GM21717 (cell line): ENCODE data around the gene AKR1D1.
"Not testable (repeated sequence)": the region's sequence is repeated elsewhere in the genome, so short reads cannot be mapped to it uniquely, and the experiment has no call there.

Source experiments
- ATAC-seq: cut with Tn5 transposase; IDR thresholded peaks from one replicate; pipeline ENCODE4 v1.9.1; 2021; ENCODE audit warnings: mild to moderate bottlenecking, moderate library complexity; ENCODE audit not compliant: unreplicated experiment

AKR1D1 gene, protein sequence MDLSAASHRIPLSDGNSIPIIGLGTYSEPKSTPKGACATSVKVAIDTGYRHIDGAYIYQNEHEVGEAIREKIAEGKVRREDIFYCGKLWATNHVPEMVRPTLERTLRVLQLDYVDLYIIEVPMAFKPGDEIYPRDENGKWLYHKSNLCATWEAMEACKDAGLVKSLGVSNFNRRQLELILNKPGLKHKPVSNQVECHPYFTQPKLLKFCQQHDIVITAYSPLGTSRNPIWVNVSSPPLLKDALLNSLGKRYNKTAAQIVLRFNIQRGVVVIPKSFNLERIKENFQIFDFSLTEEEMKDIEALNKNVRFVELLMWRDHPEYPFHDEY

DNA sequence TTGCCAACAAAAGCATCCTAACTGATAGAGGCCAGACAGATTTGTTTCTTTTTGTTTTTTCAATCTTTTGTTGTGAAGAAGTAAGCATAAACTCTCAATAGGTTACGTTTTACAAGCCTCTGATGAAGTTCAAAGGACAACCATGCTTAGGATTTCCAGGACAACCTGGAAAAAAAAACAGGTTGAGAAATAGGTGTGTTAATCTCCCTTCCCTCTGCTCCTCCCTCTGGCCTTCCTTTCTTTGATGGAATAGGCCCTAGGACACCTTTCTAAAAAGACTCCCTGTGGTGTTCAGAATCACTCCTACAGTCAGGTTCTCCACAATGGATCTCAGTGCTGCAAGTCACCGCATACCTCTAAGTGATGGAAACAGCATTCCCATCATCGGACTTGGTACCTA lies at the start of gene AKR1D1:
Gene AKR1D1, plus strand, starts transcription at position 264 of the 400 bp plus-strand sequence. Its CDS starts 60 bp downstream, at position 324.
- ATAC-seq: no peak

DNA sequence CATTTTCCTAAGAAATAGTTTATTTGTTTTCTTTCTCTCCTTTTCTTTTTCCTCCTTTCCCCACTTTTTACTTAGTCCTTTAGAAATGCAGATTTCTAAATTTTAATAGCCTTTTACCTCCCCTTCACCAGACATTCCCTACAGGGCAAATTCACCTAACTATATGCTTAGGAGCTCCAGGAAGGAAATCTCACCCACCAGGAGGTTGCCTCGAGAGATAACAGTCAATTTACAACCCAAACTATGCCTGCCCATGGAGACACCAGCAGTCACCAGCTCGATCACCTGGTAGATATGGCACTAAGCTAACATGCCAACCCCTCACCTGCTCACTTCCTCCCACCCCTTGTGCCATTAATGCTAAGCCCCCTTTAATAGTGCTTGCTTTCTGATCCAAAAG lies 49.2 kb upstream of the AKR1D1 start:
- ATAC-seq: no peak

DNA sequence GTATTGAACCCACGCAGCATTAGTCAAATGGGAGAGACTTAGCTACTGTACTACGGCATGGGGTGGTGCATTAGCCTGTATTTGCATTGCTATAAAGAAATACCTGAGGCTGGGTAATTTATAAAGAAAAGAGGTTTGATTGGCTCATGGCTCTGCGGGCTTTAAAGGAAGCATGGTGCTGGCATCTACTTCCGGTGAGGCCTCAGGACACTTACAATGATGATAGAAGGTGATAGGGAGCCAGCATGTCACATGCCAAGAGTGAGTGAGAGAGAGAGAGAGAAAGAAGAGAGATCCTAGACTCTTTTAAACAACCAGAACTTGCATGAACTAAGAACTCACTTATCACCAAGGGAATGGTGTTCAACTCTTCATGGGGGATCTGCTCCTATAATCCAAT lies 47.1 kb upstream of the AKR1D1 start:
- ATAC-seq: no peak

DNA sequence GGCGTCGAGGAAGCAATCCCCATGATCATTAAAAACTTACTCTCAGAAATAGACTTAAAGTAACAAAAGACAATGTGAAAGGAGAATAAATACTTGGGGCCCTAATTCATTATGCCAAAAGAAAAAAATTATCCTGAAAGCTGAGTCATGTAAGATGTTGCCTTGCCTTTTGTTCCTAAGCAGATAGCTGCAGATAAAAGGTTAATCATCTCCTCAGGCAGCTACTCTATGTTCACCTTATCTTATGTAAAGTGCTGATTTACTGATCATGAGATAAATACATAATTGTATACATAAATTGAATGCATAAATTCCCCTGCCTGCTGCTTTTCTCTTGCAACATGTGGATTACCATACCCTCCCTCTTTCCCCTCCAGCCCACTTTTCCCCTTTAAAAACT lies 46.3 kb upstream of the AKR1D1 start:
- no peak for ATAC-seq

DNA sequence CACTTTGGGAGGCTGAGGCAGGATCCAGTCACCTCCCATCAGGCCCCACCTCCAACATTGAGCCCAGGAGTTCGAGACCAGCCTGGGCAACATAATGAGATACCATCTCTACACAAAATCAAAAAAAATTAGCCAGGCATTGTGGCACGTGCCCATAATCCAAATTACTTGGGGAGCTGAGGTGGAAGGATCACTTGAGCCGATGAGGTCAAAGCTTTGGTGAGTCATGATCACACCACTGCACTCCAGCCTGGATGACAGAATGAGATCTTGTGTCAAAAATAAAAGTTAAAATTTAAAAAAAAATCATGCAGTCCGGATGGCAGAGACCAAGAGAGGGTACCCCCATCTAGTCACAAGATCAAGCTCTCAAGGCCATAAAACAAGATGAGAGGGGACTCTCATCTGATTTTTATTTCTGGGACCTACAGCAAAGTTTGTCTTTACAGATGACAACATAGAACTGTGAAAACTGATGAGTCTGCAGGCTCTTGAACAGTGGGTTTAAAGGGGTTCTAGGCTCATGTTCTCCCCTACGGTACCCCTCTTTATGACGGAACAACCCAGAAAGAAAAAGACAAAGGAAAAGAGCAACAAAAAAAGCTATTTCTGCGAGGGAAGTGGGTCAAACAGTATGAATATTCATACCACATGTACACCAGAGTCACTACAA lies 45.4 kb upstream of the AKR1D1 start:
- ATAC-seq: no peak

DNA sequence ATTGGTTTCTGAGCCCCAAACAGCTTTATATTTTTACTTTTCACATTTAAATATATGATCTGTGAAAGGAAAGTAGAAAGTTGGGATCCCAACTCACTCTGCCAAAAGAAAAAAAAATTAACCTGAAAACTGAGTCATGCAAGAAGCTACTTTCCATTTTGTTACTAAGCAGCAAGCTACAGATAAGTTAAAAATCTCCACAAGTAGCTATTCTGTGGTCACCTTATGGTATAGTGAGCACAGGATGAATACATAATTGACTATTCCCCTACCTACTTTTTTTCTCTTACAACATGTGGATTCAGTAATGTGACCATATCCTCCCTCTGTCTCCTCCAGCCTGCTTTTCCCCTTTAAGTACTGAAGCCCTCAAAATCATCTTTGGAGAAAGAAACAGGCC lies 44.1 kb upstream of the AKR1D1 start:
- peak; percentile 57 for ATAC-seq

DNA sequence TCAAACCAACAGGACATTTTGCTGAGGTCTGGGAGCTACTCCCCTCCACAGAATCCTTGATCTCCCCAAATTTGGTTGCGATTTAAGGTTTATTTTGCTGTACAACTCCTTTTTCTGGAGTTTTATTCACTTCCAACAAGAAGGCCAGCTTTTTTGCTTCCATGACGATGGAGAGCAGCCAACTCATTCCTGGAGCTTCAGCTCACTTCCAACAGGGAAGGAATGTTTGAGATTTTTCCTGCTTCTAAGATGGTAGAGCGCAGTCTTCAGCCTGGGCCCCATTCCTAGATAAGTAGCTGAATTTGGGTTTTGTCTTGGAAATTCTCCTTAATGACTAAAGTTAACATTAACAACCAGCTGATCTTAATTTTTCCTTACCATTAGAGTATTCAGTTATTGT lies 43.5 kb upstream of the AKR1D1 start:
- ATAC-seq: no peak

DNA sequence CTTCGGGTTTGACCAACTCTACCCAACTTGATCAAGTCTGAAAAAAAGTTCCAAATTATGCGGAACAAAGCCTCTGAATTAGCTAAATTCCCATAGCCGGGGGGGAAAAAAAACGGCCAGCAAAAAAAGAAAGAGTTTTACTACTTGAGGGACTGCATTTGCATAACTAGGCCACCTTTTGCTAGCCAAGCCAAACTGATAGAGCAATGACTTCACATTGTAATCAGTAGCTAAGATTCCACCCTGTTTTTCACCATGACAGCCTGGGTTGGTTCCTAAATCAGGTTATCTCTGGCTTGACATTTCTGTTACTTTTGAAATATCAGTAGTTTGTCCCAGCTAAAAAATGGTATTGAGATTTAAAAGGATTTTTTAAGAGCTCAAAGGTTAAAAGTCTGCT lies 43.0 kb upstream of the AKR1D1 start:
- ATAC-seq: no peak

DNA sequence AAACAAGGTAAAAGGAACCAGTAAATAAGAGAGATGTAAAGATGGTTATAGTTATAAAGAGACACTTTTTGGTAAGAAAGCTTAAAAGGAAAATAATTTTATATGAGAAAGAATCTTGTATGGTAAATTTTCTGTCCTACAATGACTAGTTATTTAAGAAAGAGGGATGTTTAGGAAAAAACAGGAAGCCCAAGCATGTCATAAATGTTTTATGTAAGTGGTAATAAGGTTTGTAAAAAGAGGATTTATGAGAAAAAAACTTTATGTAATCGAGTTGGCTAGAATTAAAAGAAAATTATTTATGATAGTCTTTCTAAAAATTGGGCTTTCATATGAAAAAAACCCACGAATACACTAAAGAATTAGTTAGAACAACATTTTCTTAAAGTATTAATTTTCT lies 40.1 kb upstream of the AKR1D1 start:
- no peak for ATAC-seq

DNA sequence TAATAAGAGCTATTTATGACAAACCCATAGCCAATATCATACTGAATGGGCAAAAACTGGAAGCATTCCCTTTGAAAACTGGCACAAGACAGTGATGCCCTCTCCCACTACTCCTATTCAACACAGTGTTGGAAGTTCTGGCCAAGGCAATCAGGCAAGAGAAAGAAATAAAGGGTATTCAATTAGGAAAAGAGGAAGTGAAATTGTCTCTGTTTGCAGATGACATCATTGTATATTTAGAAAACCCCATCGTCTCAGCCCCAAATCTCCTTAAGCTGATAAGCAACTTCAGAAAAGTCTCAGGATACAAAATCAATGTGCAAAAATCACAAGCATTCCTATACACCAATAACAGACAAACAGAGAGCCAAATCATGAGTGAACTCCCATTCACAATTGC lies 36.2 kb upstream of the AKR1D1 start:
- ATAC-seq: not testable (repeated sequence)

DNA sequence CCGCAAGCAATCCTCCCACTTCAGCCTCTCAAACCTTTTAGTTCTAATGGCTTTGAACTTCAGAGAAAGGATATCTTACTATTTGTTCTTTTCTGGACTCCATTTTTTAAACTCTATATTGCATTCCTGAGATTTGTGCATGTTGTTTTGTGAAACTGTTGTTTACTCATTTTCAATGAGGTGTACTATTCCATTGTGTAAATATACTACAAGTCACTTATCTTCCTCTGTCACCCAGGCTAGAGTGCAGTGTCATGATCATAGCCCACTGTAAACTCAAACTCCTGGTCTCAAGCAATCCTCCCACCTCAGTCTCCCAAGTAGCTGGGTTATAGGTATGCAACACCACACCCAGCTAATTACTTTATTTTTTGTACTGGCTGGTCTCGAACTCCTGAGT lies 31.4 kb upstream of the AKR1D1 start:
- ATAC-seq: no peak

DNA sequence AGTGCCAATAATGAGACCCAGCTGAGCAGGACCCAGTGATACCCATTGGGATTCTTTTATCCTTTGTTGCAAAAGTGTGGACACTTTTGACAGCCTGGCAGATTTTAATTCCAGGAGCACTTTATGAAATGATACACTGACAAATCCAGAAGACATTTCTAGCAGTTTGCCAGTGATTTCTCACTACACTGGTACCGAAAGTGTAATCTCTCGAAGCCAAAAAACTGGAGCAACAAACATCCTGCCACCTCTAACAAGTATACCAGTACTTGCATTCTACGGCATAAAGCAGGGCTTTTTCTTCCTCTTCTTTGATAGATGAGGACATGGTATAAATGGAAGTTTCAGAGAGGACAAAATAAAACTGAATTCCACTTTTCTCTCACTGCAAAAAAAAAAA lies 28.4 kb upstream of the AKR1D1 start:
- no peak for ATAC-seq

DNA sequence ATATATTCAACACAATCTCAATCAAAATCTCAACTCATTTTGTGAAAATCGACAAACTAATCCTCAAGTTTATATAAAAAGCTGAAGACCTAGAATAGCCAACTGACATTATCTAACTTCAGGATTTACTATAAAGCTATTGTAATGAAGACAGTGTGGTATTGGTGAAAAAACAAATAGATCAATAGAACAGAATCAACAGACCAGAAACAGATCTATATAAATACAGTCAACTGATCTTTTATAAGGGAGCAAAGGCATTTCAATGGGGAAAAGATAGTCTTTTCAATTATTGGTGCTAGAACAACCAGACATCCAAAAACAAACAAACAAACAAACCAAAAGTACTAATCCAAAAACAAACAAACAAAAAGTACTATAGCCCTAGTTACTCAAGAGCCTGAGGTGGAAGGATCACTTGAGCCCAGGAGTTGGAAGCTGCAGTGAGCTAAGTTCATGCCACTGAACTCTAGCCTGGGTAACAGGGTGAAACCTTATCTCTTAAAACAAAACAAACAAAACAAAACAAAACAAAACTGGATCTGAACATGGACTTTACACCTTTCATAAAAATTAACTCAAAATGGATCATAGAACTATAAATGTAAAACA lies 26.6 kb upstream of the AKR1D1 start:
- no peak for ATAC-seq

DNA sequence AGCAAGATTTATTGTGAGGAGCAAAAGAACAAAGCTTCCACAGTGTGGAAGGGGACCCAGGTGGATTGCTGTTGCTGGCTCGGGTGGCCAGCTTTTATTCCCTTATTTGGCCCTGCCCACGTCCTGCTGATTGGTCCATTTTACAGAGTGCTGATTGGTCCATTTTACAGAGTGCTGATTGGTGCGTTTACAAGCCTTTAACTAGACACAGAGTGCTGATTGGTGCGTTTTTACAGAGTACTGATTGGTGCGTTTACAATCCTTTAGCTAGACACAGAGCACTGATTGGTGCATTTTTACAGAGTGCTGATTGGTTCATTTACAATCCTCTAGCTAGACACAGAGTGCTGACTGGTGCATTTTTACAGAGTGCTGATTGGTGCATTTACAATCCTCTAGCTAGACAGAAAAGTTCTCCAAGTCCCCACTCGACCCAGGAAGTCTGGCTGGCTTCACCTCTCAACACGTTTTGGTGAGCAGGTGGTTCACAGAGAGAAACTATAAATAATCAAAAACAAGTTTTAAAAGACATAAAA lies 24.5 kb upstream of the AKR1D1 start:
- not testable (repeated sequence) for ATAC-seq

DNA sequence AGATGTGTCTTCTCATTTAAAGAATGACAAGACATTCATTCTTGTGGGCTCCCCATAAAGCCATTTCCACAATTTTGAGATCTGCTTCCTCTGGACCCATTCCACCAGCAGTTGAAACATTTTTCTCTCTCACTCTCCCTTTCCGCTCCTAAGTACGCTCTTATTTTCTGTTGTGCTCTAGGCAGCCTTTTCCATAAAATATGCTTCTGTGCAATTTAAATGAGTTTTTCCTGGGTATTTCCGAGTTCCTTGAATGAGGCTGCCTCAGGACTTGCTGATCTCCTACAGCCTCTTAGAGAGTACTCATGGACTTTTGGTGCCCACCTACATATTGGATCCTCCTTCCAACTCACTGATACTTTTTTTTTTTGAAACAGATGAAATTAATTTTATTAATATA lies 23.6 kb upstream of the AKR1D1 start:
- ATAC-seq: no peak

DNA sequence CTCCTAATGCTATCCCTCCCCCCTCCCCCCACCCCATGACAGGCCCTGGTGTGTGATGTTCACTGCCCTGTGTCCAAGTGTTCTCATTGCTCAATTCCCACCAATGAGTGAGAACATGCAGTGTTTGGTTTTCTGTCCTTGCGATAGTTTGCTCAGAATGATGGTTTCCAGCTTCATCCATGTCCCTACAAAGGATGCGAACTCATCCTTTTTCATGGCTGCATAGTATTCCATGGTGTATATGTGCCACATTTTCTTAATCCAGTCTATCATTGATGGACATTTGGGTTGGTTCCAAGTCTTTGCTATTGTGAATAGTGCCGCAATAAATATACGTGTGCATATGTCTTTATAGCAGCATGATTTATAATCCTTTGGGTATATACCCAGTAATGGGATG lies 20.6 kb upstream of the AKR1D1 start:
- not testable (repeated sequence) for ATAC-seq

DNA sequence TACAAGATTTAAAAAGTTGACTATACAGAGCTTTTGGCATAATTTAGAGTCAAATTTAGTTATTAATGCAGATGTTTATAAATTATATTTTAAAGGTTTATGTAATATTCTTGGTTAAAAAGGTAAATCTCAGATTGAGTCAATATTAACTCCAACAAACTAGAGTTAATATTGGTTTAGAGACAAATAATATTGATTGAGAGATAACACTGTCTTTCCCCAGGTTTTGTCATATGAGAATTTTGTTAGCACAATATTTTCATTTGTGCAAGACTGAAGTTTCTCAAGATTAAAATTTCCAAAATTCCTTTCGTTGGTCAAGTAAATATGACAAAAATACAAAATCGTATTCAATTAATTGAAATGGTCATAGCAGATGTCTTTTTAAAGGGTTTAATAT lies 12.9 kb upstream of the AKR1D1 start:
- ATAC-seq: no peak

DNA sequence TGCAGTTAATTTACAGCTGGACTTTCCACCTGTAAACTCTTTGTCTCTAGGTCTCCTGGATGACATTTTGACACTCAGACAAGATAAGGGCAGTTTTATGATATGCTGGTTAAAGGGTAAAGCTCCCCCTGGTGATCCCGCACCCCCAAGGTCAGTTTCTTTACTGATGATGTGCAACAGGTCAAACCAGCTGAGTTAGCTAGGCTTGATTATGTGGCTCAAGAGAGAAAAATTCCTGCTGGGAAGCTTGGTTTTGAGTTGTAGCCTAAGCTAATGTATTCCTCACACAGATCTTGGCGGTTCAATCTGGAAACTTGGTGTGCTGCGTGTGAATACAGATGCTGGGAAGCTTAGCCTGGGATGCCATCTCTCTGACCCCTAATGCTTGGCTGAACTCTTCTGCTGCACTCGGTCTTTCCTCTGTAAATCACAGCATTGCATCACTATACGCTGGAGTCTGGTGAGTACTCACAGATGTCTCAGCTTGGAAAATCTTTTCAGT lies 11.4 kb upstream of the AKR1D1 start:
- ATAC-seq: no peak

DNA sequence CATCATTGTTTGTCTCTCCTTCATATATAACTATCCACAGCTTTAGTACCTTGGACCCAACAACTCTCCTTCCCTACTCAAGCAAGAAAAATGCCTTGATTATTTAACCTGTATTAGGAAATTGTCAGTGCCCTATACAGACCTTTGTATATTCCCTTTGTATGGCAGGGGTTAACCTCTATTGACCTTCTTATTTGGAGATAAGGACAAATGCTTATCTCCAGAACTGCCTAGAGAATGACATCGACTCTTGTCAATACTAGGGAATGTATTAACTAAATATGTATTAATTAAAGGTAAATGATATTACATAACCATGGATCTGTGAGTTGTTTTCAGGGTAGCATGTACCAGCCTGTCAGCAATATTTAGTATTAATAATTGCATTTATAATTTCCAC lies 10.4 kb upstream of the AKR1D1 start:
- ATAC-seq: no peak

DNA sequence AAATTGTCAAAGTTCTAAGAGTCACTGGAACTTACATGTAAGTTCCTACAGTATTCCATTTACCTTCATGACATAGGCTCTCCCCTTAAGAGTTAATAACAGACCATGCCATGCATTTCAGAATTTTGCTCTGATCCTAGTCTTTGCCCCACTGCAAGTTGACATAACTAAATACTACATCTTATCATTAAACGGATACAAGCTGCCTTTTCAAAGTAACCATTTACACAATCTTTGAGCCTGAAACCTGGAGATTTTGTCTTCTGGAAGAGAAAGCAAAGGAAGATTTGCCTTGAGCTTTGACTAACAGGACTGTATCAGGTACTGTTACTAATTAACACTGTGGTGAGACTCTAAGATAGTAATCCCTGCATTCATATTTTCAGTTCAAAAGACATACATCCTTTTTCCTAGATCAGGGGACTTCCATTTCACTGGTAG lies 9.3 kb upstream of the AKR1D1 start:
- peak; percentile 53 for ATAC-seq

DNA sequence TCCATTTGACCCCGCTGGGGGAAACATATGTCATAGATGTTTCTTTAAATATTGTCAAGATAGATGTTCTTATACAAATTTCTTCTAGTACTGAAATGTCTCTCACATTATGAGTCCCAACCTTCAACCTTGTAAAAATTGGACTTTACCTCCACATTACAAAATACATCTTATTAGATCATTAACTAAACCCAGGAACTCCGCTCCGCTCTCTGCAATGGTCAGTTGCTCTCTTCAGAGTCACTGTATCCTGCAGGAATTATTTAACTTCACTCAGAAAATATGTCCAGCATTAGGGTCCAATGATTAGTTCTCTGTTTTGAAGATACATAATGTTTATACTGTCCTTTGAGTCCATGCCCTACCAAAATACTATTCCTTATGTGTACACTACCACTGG lies 8.5 kb upstream of the AKR1D1 start:
- ATAC-seq: no peak

DNA sequence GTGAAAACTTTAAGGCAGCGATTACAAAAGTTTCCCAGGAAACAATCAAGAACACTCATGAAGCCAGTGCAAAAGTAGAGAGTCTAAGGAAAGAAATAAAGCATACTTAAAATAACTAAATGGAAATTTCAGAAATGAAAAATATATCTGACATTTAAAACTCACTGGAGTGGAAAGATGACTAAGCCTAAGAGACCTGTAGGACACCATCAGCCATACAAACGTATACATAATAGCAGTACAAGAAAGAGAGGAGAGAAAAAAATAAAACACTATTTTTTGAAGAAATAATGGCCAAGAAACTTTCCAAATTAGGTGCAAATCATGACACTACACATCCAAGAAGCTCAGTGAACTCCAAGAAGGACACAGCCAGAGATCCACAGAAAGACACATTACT lies 5.4 kb upstream of the AKR1D1 start:
- no peak for ATAC-seq
